Right lobe of liver (tissue), 4 donors: ENCODE data around the gene BRD4.

Experiments
- POLR2A ChIP-seq: fragments of 450-650 bp; IDR thresholded peaks from one replicate; pipeline ENCODE4 v1.6.1; 2017; ENCODE audit warnings: antibody characterized with exemption, mild to moderate bottlenecking
- TF ChIP-seq, protein P1 (sequence below), 4 donors: fragments of 200-600 bp in 3 of 4; fragments of 450-650 bp in 1 of 4; IDR thresholded peaks; one replicate each; pipeline versions ENCODE4 v1.5.1 to v1.8.0; 2016 to 2022; ENCODE audit warnings: antibody characterized with exemption in 4 of 4, mild to moderate bottlenecking in 2 of 4
- donor health status: DM: no; HTN: no; CAD: no.
- donor health status: DM: no; HTN: no; CAD: no.
- donor health status: DM: no; HTN: yes; CAD: no.

DNA sequence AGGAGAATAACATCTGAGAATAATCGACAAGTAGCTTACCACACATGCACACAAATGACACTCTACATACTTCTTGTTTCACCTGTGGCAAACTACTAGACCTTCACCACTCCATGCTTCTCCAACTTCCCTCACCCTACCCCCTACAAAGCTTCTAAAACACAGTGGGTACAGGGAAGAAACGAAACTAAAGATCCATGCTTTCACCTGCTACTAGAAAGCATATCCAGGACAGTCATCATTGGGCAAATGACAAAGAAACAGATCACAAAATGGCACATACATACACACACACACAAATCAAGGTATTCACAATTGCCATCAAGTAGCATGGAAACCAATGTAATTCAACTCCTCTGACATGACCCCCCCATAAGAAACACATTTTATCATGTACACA, 10.6 kb downstream of the BRD4 start:
- TF ChIP-seq, protein P1, sequence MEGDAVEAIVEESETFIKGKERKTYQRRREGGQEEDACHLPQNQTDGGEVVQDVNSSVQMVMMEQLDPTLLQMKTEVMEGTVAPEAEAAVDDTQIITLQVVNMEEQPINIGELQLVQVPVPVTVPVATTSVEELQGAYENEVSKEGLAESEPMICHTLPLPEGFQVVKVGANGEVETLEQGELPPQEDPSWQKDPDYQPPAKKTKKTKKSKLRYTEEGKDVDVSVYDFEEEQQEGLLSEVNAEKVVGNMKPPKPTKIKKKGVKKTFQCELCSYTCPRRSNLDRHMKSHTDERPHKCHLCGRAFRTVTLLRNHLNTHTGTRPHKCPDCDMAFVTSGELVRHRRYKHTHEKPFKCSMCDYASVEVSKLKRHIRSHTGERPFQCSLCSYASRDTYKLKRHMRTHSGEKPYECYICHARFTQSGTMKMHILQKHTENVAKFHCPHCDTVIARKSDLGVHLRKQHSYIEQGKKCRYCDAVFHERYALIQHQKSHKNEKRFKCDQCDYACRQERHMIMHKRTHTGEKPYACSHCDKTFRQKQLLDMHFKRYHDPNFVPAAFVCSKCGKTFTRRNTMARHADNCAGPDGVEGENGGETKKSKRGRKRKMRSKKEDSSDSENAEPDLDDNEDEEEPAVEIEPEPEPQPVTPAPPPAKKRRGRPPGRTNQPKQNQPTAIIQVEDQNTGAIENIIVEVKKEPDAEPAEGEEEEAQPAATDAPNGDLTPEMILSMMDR (IDR thresholded peaks at IDR 0.05) = no peak
- TF ChIP-seq POLR2A = no peak
